Measurements from ENCODE around the gene CENPF.

- TF ChIP-seq CTCF (IDR thresholded peaks at IDR 0.05) (no peak), POLR2A (IDR thresholded peaks at IDR 0.05) (no peak), POLR2AphosphoS5 (IDR thresholded peaks at IDR 0.05) (no peak), EP300 (IDR thresholded peaks at IDR 0.05) (no peak)
Observed at GRCh38 chr1:214586621-214587020, 16.4 kb upstream of the CENPF start.
